OCI-LY3 (cell line): ENCODE results near the gene ARHGAP10.

Experiments used
- CTCF ChIP-seq: fragments of 200-600, 300-600 bp; sonication (generic); IDR thresholded peaks from 2 replicates; pipeline ENCODE4 v1.5.1; 2014; ENCODE audit warnings: antibody characterized with exemption, low read length, low read depth
- EZH2phosphoT487 ChIP-seq: fragments of 200-600 bp; shearing (Covaris generic); IDR thresholded peaks from 2 replicates; pipeline ENCODE4 v1.6.1; 2018; ENCODE audit warnings: antibody characterized with exemption, mixed run types, low read depth

- TF ChIP-seq EZH2phosphoT487 (no peak), CTCF (no peak)
These were observed 328.6 kb downstream of the ARHGAP10 start for GRCh38 chr4:148060264-148061140.
